Activated CD4-positive, CD25-positive, alpha-beta regulatory T cell treated with anti-CD3 and anti-CD28 coated beads, Interleukin-2, amount 50 U/mL, for 16 hours (primary cell): ENCODE data around the gene HES4.

Experiments
- DNase-seq: peaks from one replicate; pipeline ENCODE4 v3.0.0-alpha.2; 2020; ENCODE audit warnings: low read depth, low spot score

HES4 gene

DNA sequence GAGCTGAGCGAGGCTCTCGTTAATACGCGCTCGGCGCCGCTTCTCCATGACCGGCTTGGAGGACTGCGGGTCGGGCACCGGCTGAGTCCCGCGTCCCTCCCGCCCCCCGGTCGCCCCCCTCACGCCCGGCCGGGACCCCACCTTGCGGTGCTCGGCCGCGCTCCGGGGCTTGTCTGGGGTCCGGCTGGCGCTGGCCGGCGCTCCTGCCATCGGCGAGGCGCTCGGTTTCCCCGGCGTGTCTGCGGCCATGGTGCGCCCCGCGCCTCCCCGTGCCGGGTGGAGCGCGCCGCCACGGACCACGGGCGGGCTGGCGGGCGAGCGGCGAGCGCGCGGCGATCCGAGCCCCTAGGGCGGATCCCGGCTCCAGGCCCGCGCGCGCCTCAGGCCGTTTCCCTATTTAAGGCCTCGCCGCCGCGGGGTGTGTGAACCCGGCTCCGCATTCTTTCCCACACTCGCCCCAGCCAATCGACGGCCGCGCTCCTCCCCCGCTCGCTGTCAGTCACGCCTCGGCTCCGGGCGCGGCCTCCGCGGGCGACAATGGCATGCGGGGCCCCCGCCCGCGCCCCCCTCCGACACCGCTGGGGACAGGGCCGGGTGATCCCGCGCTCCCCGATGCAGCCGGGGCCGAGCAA, at the start of gene HES4:
Gene HES4, minus strand, starts transcription at position 373 of the 632 bp plus-strand sequence. Its CDS starts 124 bp downstream, at position 249.
- DNase-seq: no peak

GRCh38 chr1:1048765-1049164, 48.9 kb upstream of the HES4 start:
- DNase-seq: no peak

DNA sequence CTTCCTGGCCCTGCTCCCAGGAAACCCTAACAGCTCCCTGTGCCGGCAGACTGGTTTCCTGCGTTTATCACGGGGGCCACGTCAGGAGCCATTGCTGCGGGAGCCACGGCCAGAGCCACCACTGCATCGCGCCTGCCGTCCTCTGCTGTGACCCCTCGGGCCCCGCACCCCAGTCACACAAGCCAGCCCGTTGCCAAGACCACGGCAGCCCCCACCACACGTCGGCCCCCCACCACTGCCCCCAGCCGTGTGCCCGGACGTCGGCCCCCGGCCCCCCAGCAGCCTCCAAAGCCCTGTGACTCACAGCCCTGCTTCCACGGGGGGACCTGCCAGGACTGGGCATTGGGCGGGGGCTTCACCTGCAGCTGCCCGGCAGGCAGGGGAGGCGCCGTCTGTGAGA, 48.1 kb upstream of the HES4 start:
- DNase-seq: no peak

DNA sequence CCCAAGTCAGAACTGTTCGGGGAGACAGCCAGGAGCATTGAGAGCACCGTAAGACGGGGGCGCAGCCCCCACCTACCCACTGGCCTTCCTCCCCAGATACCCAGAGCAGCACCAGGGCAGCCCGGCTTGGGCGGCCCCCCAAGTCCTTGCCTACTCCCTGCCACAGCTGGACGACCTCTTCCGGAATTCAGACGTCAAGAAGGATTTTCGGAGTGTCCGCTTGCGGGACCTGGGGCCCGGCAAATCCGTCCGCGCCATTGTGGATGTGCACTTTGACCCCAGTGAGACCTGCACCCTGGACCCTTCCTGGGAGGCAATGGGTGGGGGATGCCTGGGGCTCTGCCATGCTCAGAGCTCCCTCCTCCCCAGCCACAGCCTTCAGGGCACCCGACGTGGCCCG, 47.5 kb upstream of the HES4 start:
- DNase-seq: no peak

- no peak for DNase-seq
These were observed 46.9 kb upstream of the HES4 start for GRCh38 chr1:1046767-1047166.

GRCh38 chr1:1046243-1046642, 46.3 kb upstream of the HES4 start:
- DNase-seq: no peak

- DNase-seq: no peak
These were observed 45.2 kb upstream of the HES4 start for GRCh38 chr1:1045129-1045528.

DNA sequence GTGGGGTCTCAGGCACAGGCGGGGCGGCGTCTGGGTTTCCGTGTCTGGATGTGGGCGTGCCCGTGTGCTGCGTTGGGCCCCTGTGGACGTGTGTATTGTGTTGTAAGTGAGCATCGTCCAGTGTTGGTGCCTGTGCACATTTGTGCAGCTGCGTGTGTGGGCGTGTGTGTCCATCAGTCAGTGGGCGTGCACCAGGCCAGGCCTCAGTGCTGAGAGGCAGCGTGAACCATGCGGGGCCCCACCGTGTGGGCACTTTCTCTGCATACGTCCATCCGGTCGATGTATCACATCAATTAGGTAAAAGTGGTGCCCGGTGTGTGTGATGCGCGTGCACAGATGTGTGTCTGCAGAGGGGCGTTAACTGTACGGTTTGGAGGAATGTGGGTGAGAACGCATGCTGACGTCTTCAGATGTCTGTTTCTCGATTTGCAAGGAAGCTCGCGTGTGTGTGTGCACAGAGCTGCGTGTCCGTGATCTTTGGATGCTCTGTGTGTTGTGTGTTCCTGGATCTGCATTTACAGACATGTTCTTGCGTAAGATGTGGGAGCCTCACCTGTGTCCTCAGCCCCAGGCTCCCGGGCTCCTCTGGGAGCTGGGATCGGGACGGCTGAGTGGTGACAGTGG, 44.7 kb upstream of the HES4 start:
- no peak for DNase-seq

DNA sequence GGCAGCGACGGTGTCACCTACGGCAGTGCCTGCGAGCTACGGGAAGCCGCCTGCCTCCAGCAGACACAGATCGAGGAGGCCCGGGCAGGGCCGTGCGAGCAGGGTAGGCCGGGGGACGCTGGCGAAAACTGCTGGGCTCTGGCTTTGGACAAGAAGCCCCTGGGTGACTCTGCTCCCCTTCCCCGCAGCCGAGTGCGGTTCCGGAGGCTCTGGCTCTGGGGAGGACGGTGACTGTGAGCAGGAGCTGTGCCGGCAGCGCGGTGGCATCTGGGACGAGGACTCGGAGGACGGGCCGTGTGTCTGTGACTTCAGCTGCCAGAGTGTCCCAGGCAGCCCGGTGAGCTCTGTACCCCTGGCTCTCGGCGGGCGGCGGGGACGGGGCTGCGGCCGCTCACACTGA, 44.0 kb upstream of the HES4 start:
- no peak for DNase-seq

GRCh38 chr1:1043411-1043810, 43.5 kb upstream of the HES4 start:
- DNase-seq: no peak

DNA sequence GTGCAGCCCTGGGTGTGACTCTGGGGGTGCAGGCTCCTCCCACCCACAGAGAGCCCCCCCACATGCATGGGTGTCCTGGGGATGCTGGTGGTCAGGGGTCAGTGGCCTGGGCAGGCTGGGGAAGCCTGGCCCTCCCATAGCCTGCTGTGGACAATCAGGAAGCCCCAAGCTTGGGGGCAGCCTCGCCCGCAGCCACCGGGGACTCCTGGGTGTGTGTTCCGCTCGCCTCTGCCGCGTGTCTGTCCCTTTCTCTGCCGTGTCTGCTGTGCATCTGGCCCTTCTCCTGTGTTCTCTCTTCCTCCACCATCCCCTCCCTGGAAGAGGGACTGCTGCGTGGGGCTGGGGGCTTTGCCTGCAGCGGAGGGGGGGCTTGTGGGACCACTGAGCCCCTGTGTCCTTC, 42.9 kb upstream of the HES4 start:
- no peak for DNase-seq

- no peak for DNase-seq
These were observed 42.0 kb upstream of the HES4 start for GRCh38 chr1:1041873-1042272.

DNA sequence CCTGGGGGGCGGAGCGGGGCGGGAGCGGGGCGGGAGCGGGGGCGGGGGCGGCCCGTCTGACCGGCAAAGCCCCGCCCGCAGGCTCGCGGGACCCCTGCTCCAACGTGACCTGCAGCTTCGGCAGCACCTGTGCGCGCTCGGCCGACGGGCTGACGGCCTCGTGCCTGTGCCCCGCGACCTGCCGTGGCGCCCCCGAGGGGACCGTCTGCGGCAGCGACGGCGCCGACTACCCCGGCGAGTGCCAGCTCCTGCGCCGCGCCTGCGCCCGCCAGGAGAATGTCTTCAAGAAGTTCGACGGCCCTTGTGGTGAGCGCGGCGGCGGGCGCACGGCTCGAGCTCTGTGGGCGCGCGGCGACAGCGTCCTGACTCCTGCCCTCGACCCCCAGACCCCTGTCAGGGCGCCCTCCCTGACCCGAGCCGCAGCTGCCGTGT, 41.2 kb upstream of the HES4 start:
- no peak for DNase-seq

GRCh38 chr1:1040004-1040991, 40.4 kb upstream of the HES4 start:
- DNase-seq: peak; percentile 52

DNA sequence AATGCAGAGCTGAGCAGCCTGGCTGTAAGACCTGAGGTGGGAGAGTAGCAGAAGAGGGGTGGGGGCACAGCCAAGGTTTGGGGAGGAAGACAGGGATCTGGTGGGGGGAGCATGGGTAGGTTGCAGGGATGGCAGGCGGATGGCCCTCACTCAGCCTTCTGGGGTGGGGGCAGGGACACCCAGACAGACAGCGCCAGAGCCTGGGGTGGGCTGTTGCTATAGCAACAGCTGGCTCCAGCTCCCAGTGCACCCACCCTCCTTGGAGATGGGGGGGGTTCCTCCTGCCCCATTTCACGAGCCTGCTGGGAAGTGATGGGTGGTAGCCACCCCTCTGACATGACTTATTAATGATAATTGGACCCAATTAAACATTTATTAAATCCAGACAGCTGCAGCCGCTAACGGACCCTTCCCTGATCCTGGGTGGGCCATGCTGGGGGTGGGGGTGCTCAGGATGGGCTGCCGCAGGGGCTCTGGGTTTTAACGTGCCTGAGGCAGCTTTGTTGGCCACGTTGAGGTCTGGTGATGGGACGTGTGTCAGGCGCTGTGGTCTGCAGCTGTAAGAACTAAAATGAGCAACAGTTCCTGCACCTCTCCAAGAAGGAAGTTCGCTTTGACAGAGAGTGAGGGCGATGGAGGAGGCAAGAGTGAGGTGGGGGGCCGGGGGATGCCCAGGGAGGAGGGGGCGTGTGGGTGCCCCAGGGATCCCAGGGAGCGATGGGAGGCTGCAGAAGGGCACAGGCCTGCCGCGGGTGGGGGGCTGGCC, 39.4 kb upstream of the HES4 start:
- no peak for DNase-seq

DNA sequence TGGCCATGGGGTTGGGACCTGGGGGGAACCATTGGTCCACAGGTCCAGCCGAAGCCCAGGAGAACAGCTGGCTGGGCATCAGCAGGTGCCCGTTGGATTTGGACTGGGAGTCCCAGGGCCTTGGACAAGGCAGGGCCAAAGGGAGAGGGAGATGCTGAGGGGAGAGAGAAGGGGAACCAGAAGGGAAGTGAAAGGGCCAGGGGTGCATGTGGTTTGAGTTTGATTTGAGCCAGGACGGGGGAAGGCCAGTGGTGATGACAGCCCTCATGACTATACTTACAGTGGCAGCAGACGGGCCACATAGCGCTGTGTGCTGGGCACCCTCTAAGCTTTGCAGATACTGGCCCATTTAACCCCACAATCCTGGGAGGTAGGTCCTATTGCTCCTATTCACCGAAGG, 38.8 kb upstream of the HES4 start:
- DNase-seq: no peak

GRCh38 chr1:1037366-1038327, 37.8 kb upstream of the HES4 start:
- no peak for DNase-seq

GRCh38 chr1:1035291-1035943, 35.5 kb upstream of the HES4 start:
- DNase-seq: no peak

GRCh38 chr1:1034439-1034781, 34.5 kb upstream of the HES4 start:
- DNase-seq: no peak
